GM21529 (cell line): ENCODE results near the gene UBR7.
"Not testable (repeated sequence)": the region's sequence is repeated elsewhere in the genome, so short reads cannot be mapped to it uniquely, and the experiment has no call there.

Source experiments
- ATAC-seq: cut with Tn5 transposase; IDR thresholded peaks from one replicate; pipeline ENCODE4 v1.9.1; 2021; ENCODE audit not compliant: unreplicated experiment

UBR7 gene

GRCh38 chr14:93195316-93195999, 11.6 kb upstream of the UBR7 start:
- no peak for ATAC-seq

GRCh38 chr14:93199031-93199430, 8.0 kb upstream of the UBR7 start:
- ATAC-seq: no peak

DNA sequence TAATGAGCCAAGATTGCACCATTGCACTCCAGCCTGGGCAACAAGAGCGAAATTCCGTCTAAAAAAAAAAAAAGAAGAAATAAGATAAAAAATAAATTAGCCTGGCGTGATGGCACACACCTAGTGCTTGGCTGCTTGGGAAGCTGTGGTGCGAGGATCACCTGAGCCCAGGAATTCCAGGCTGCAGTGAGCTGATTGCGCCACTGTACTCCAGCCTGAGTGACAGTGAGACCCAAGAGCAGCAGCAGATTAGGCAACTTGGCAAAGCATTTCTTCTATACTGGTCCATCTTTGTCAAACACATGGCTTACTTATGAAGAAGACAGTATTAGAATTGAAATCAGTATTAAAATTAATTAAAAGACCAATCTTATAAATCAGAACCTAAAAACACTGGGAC, 6.5 kb upstream of the UBR7 start:
- no peak for ATAC-seq

DNA sequence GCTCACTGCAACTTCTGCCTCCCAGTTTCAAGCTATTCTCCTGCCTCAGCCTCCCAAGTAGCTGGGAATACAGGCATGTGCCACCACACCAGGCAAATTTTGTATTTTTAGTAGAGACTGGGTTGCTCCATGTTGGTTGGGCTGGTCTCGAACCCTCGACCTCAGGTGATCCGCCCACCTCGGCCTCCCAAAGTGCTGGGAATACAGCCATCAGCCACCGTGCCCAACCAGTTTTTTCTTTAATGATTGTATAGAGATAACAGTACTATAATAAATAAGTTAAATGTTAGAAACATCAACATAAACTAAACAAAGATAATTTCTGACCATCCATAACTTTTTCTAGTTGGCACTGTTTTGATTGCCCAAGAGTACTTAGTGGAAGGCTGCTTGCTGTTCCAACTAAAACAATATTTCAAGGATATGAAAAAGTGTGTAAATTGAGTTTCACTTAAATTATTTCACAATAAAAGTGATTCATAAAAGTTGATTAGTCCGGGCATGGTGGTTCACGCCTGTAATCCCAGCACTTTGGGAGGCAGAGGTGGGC, 5.8 kb upstream of the UBR7 start:
- ATAC-seq: no peak

DNA sequence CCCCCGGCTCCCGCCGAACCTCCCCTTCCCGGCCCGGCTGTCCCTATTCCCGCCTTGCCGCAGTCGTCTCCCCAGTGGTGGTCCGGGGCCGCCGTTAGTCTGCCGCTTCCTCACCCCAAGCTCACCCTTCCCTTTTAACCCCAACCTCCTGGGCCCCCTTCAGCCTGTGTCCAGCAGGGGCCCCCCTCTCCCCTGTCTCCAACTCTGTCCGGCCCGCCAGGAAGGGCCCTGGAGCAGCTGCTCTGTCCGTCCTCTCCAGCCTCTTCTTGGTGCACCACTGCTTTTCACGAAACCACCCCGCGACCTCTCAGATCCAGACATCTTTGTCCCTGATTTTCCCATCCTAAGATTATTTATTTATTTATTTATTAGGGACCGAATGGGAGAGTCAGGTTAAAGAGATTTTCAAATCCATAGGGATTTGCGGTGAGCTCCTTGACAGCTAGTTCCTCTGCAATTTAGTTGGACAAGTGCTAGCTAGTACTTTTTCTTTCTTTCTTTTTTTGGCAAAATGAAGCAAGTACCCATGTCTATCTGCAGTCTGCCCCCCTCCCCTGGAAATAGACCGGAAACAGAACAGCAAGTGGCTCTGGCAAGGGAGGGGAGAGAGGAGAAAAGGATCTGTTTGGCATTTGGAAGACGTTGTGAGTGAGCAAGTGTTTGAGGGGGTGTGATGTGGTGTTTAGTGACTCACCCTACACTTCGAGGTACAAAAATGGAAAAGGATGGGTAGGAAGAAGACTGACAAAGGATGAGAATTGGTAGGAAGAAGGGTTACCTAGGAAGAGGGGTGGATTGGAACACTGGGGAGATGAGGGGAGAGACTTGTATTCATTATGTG, 632 bp downstream of the UBR7 start:
- peak; percentile 38 for ATAC-seq

GRCh38 chr14:93212432-93212831, 5.4 kb downstream of the UBR7 start:
- ATAC-seq: peak; percentile 78

DNA sequence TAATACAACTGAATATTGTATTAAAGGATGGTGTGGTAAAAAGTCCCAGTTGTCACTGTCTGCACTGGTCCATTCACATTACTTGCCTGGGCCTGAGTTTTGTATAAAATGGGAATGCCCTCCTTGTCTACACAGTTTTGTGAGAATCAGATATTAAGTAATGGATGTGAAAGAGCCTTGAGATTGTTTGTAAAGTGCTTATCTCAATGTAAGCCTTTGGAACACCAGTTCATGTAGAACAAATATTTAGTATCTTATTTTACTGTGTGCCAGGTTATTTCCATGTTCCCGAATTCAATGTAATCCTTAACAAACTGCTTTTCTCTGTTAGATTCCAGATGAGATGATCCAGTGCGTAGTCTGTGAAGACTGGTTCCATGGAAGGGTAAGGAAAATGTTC, 7.5 kb downstream of the UBR7 start:
- no peak for ATAC-seq

- ATAC-seq: peak; percentile 75
These were observed 12.2 kb downstream of the UBR7 start for GRCh38 chr14:93219103-93219726.

GRCh38 chr14:93220509-93220908, 13.5 kb downstream of the UBR7 start:
- ATAC-seq: no peak

DNA sequence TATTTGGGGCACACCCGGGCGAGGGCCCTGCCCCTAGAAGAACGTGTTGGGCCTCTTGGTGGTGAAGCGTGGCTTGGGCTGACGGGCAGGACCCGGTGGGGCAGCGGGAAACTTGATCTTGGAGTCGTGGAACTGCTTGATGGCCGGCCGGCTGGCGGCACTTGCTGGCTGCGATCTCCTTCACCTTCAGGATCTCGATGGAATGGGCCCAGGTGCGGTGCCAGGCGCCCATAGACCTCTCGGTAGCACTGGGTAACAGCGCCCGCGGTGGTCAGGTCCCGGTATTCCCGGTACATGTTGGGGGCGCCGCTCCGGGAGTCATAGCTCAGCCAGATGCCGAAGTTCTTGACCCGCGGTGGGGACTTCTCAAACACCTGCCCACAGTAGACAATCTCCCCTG, 16.5 kb downstream of the UBR7 start:
- no peak for ATAC-seq

DNA sequence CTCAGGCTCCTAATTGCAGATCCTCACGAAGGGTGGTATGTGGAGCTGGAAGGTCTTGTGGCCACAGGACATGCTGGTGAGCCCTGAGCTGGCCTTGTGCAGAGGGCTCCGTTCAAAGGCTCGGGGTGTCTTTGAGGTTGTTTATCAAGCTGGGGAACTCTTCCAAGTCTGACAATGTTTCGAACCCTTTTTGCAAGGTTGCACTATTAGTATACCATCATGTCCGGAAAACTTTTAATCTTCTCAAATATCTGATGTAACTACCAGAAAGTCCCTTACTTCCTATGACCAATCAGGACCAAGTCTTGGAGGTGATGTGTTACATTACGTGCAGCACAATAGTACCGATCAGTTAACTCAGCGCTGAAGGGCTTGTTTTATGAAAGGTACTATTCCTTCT, 21.5 kb downstream of the UBR7 start:
- ATAC-seq: no peak

- no peak for ATAC-seq
These were observed 23.5 kb downstream of the UBR7 start for GRCh38 chr14:93230539-93230938.

GRCh38 chr14:93231129-93231979, 24.3 kb downstream of the UBR7 start:
- ATAC-seq: no peak

DNA sequence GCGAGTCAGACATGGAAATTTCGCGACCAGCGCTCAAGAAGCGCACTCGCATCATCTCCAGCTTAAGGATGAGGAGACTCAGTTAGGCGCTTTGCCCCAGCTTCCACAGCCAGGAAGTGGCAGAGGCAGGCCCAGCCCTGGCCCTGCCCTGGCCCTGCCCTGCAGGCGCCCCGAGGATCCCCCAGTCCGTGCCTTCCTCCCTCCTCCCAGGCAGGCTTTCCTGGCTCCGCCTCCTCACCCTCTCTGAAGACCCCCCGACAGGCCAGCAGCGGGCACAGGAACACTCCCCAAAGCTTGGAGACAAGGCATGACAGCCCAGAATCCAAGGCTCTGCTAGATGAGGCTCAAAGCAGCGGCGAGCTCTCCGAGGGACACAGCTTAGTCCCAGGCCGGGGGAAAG, 25.1 kb downstream of the UBR7 start:
- no peak for ATAC-seq

DNA sequence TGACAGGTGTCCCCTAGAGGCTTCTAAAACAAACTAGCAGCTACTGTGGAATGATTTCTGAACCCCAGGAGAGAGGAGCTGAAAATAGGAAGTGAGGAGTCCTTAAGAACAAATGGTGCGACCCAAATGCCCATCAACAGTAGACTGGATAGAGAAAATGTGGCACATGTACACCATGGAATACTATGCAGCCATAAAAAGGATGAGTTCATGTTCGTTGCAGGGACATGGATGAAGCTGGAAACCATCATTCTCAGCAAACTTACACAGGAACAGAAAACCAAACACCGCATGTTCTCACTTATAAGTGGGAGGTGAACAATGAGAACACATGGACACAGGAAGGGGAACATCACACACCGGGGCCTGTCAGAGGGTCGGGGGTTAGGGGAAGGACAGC, 26.0 kb downstream of the UBR7 start:
- not testable (repeated sequence) for ATAC-seq

DNA sequence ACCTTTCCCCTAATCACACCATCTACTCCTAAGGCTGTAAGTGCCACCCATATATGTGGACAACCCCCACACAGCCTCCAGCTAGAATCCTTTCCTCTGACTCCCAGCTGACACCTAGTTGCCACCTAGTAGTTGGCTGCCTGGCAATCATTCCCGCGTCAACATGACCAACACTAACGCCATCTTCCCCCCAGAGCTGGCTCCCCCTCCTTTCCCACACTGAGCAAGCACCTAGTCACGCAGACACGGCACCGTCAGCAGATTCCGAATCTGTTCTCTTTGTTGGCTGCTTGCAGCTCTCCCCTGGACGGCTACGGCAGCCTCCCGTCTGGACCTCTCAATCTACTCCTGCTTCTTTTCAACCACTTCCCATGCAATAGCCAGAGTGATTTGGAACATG, 27.7 kb downstream of the UBR7 start:
- ATAC-seq: no peak

DNA sequence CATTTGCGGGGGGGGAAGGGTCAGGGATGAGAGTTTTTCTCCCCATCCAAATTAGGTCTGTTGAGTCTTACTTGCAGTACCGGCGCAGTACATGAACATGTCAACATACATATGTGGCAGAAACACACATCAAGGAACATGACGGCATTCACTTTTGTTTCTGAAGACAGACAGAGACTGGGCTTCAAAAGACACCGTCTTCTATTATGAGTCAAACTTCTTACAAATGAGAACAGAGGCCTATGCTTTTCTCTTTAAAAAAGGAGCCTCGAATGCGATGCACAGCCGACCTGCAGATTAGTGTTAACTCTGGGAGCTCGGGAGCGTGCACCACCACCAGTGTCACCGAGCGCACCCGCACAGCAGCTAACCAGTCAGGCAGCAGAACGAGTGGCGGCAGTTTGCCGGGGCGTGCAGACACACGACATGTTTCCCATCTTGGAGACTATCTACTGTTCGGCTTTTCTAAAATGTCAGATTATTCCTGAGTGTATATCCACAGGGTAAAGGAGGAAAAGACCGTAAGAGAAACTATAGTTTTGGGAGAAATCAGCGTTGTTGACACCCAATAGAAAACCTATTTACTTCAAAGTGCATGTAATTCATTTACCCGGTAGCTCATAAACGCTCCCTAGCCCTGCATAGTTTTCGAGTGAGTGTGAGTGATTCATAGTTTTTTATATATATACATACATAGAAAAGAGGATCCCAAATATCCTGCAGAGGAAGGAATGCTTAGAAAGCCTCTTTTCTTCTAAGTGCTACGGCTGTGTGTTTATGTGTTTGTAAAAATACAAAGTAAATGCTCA, 33.0 kb downstream of the UBR7 start:
- ATAC-seq: no peak

DNA sequence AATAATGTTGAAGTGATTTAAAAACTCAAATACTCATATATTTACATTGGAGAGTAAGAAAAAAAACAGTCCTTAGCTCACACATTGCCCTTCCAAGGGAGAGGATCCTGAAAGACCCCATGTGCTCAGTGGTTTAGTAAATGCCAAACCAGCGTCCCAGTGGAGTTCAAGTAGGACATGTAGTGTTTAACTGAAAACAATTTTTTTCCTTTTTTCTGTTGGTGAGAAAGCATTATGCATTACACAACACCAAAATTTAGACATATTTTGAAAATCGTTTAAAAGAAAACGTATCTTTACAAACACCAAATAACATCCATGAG, 33.6 kb downstream of the UBR7 start:
- ATAC-seq: no peak

GRCh38 chr14:93245764-93246420, 38.8 kb downstream of the UBR7 start:
- no peak for ATAC-seq

- no peak for ATAC-seq
These were observed 39.5 kb downstream of the UBR7 start for GRCh38 chr14:93246534-93246933.
